GM18499 (cell line): ENCODE data around the gene MAPK6.

Experiments
- ATAC-seq: cut with Tn5 transposase; IDR thresholded peaks from one replicate; pipeline ENCODE4 v1.9.1; 2021; ENCODE audit warnings: moderate number of reproducible peaks; ENCODE audit not compliant: insufficient read depth, unreplicated experiment

MAPK6 gene

DNA sequence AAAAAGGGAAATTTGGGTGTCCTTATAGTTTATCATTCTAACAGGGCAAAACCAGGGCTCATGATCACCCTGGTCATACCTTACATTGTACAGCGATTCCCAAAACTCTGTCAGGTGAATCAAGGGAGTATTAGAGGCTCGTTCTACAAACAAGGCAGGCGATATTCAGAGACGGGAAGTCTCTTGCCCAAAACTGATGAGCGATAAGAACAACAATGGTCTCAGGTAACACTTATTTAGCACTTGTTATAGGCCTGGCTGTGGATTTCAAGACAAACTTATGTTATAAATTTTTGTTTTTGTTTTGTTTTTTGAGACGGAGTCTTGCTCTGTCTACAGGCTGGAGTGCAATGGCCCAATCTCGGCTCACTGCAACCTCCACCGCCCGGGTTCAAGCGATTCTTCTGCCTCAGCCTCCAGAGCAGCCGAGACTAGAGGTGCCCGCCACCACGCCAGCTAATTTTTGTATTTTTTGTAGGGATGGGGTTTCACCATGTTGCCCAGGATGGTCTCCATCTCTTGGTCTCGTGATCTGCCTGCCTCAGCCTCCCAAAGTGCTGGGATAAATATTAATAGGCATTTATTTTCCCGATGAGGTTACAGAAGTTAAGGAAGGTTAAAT, 80.7 kb downstream of the MAPK6 start:
- ATAC-seq: no peak

DNA sequence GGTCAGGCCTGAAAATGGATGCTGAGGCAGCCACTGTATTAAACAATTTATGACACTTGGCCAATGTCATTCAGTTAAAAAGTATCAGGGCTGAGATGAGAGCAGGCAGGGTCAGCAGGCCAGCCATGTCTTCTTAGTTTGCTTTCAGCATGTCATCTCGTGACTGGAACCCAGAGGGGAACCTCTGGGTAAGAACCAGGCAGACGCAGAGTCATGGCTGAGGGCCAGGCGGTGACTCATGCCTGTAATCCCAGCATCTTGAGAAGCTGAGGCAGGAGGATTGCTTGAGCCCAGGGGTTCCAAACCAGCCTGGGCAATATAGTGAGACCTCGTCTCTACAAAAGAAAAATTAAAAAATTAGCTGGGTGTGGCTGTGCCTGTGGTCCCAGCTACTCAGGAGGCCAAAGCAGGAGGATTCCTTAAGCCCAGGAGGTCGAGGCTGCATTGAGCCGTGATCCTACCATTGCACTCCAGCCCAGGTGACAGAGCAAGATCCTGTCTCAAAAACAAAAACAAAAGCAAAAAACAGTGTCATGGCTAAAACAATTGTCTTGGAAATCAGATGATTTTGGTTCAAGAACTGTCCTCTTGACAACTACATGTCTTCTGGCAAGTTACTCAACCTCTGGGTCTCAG, 81.9 kb downstream of the MAPK6 start:
- no peak for ATAC-seq

DNA sequence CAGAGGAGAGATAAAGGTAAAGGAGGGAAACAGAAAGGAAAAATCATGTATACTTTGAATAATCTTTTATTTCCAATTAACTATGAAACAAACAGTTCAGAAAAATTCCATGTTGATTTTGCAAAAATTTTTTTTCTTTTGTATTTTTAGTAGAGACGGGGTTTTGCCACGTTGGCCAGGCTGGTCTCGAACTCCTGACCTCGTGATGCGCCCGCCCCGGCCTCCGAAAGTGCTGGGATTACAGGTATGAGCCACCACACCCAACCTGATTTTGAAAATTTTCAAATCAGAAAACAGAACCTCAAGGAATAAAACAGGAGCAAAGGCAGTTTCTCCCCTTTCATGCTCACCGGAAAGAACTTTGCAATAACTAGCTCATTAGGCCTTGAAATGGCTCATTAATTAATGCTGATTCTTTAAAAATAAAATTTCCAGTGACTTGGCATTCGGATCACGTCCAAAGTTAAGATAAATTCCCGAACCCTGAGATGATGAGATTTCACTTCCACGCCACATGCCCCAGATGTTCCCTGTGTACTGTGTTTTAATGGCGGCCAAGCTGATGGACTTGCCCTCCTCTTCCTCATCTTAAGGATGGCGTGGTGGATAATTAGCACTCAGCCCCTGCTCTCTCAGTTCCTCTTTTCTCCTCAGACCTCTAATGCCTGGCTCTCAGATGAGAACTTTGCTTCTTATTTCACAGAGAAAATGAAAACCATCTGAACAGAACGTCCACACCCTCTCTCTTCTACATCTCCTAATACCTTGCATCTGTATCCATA, 82.7 kb downstream of the MAPK6 start:
- no peak for ATAC-seq

DNA sequence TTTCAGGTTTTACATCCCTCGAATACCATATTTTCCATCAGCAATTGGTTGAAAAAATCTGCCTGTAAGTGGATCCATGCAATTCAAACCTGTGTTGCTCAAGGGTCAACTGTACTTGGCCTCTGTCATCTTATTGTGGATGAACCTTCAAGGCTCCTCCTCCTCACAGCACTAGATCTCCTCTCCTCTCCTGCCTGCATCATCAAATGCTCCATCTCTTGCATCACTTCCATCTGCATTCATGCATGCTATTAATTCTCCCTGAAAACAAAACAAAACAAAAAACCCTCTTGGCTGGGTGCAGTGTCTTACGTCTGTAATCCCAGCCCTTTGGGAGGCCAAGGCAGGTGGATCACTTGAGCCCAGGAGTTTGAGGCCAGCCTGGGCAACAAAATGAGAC, 83.4 kb downstream of the MAPK6 start:
- no peak for ATAC-seq

DNA sequence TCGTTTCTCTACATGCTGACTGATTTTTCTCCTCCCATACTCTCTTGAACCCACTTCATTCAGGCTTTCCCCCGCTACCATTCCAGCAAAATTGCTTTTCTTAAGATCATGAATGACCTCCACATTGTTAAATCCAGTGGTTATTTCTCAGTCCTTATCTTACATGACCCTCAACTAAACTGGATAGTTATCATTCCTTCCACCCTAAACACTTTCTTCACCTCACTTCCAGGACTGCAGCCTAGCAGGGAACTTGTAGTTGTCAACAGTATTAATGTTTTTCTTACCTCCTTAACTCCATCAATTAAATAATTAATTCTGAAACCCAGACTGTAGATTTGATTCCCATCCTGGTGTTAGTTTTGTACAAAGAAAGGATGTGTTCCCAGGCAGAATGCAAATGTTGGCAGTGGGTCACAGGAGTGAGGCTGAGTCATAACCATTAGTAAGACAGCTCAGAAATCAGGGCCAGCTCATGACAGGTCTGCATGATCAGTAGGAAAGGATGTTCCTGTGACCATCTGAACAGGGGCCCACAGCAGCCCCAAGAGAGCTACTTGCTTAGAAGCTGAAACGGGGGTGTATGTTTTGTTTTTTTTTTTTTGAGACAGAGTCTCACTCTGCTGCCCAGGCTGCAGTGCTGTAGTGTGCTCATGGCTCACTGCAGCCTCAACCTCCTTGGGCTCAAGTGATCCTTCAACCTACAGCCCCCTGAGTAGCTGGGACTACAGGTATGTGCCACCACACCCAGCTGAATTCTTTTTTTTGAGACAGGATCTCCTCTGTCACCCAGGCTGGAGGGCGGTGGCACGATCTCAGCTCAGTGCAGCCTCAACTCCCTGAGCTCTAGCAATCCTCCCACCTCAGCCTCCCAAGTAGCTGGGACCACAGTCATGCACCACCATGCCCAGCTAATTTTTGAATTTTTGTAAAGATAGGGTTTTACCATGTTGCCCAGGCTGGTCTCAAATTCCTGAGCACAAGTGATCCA, 84.5 kb downstream of the MAPK6 start:
- ATAC-seq: peak; percentile 81

DNA sequence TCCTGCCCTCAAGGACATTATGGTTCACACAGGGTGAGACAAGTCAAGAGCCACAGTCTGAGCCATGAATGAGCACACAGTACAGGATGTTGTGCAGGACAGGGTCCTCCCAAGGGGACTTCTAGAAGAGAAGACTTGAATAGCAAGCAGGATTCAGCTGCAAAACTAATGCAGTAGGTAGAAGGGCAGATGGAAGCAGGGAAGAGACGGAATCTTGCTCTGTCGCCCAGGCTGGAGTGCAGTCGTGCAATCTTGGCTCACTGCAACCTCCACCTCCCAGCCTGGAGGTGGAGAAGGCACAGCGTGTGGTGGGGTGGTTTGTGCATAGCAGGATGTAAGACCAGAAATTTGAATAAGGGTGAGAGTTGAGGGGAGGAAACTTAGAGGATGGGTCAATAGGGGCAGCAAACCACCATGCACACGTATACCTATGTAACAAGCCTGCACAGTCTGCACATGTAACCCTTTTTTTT, 85.5 kb downstream of the MAPK6 start:
- ATAC-seq: no peak

DNA sequence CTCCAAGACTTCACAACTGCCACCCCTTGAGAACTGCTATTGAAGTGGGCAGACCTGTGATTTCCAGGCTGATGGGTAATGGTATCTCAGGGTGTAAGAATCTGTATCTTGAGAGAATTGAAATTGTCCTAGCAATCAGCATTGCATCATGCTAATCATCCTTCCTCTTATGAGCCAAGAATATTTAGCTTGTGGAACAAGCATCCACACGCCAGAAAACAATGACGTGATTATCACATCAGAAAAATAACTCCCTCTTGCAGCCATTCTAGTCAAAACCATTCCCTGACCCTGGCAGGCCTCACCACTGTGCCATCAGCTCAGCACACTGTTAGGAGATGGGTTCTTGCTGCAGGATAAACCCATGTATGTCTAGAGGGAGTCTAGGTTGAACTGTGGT, 86.8 kb downstream of the MAPK6 start:
- ATAC-seq: no peak

DNA sequence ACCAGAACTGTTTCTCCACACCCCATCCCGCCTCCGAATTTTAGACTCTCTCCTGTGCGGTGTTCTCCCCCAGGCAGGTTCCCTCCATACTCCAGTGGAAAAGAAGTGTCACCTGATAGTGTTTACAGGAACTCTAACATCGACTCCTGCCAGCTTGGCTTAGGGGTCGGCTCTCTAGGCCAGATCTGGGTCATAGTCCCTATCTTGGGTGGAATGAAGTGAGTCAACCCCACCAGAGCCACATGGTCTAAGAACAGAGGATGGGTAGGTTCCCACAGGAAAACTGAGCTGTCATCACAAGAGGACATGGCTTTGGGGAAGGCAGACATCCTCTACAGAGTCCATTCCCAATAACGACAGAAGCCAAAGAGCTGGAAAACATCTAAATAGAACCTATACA, 87.6 kb downstream of the MAPK6 start:
- ATAC-seq: no peak

DNA sequence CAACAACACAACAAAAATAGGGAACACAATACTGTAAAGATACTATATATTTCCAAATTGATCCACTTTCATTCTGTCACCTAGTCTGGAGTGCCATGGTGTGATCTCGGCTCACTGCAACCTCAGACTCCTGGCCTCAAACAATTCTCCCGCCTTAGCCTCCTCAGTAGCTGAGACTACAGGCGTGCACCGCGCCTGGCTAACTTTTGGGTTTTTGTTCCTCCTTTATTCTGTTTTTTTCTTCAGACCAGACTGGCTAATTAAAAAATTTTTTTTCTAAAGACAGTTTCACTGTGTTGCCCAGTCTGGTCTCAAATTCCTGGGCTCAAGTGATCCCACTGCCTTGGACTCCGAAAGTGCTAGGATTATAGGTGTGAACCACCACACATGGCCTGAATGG, 88.2 kb downstream of the MAPK6 start:
- ATAC-seq: no peak

DNA sequence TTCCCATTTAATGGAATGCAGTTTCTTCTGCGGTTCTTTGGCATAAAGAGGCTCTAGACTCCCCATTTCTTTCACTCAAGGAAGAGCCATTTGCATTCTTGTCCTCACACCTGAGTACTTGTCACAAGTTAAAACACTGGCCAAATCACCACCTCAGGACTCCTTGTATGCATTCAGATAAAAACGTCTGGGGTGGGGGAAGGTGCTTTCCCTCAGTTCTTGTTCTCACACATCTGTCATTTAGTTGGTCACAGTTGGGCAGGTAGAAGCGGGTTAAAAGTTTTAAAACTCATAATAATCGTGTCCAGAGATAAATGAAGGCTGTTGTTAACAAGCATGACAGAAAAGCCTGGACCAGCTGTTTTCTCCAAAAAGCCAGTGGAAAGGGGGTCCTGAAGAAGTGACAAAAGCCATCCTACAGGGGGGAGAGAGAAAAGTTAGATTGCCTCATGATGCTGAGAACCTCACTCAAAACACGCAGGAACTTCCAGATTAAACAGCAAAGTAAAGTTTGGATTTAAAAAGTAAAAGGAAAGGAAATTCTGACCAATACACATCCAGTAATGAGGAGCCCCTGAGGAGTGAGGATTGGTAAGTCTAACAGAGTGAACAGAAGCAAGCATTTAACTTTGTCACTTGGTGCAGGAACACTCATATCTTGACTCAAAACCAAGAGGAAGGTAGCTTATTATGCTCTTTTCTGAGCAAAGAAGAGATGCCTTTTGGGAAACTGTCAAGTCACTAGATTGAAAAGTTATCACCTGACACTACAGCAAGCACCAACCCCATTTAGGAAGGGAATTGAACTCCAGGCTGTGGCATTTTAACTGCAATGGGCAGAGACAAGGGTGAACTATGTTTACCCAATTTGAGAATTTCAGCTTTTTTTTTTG, 90.8 kb downstream of the MAPK6 start:
- ATAC-seq: no peak

DNA sequence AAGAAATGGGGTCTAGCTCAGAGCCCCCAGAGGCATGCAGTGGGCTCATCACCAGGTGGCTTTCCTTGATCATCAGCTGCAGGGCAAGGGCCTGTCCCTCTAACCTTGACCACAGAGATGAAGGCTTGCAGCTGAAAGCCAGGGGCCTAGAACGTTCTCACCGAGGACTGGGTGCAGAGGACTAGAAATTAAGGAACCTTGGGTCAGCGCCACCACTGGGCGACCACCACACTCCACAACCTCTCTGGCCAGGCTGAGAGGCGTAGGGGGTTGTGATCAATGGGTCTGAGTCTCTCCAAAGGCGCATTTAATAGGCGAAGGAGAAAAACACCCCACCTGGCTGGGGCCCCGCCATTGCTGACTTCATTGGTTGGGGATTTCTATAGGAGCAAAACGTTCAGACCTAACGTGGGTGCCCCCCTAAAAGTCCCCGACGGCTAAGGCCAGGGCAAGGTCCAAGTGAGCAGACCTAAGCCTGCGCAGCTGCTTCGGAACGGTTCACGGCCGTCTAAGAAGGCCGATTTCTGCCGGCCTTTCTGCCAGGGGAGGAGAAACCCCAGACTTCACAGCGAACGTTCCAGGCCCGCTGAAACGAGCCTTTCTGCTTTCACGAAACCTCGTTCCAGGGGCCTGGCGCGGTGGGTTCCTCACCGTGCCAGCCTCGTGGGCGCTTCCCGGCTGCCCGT, 92.6 kb downstream of the MAPK6 start:
- ATAC-seq: no peak

DNA sequence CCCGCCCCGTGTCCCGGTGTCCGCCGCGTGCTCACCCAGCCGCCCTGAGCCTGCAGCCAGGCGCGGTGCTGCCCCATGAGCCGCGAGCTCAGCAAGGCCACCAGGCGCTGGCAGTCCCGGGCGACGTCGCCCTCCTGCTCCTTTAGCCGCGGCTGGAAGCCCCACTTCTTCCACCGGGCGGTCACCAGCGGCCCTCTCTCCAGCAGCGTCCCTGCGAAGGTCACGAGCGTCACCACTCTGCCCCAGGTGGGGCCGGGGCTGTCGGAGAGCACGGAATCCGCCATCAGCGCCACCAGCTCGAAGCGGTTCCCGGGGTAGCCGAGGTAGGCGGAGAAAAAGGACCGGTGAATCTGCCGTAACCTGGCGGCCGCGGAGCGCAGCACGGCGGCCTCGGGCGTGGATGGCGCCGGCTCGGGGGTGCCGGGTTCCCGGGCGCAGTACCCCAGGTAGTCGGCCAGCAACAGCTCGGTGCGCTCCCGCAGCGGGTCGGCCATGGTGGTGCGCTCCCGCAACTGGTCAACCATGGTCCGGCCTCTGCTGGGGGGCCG, 93.3 kb downstream of the MAPK6 start:
- ATAC-seq: no peak

DNA sequence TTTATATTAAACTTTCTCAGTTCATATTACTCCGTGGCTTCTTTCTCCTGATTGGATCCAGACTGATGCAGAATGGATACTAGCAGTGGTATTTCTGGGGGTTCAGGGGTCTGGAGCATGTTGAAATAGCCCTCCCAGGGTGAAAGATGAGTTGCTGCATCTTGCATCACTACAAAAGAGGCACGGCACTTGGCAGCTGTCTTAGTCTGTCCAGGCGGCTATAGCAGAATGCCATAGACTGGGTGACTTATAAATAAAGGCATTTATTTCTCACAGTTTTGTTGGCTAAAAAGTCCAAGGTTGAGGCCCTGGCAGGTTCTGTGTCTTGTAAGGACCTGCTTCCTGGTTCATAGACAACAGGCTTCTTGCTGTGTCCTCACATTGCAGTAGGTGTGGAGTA, 94.2 kb downstream of the MAPK6 start:
- no peak for ATAC-seq

DNA sequence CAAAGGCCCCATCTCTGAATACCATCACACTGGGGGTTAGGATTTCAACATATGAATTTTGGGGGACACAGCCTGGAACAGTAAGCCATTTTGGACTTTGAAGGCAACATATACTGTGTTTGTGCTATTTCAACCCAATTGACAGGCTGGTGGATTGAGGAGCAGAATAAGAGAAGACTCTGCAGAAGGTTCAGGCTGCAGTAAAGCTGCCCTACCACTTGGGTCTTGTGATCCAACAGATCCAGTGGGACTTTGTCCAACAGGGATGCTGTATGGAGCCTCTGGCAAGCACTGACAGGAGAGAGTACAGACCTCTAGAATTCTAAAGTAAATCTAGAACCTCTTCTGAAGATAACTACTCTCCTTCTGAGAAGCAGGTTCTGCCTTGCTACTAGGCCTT, 94.7 kb downstream of the MAPK6 start:
- ATAC-seq: no peak

DNA sequence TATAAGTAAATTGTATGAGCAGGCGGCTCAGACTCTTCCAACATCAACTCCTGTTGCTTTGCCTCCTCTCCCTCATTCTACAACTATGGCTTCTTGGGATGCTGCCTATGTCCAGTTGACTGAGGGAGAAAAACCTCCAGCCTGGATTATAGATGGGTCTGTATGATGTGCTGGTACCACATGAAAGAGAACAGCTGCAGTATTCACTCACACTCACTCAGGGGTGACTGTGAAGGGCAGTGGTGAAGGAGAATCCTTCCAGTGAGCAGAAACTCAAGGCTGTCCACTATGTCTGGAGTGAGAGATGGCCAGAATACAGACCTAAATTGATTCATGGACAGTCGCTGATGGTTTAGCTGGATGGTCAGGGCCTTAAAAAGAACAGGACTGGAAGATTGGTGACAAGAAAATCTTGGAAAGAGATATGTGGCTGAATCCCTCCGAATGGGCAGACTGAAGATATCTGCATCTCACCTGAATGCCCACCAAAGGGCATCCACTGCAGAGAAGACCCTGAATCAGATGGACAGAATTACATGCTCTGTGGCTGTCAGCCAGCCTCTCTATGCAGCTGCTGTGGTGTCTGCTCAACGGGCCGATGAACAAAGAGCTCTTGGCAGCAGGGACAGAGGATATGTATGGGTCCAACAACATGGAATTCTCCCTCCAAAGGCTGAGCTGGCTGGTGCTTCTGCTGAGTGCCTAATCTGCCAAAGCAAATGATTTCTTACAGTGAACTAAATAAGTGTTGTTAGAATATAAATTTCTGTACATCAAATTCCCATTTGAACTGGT, 95.4 kb downstream of the MAPK6 start:
- ATAC-seq: no peak

DNA sequence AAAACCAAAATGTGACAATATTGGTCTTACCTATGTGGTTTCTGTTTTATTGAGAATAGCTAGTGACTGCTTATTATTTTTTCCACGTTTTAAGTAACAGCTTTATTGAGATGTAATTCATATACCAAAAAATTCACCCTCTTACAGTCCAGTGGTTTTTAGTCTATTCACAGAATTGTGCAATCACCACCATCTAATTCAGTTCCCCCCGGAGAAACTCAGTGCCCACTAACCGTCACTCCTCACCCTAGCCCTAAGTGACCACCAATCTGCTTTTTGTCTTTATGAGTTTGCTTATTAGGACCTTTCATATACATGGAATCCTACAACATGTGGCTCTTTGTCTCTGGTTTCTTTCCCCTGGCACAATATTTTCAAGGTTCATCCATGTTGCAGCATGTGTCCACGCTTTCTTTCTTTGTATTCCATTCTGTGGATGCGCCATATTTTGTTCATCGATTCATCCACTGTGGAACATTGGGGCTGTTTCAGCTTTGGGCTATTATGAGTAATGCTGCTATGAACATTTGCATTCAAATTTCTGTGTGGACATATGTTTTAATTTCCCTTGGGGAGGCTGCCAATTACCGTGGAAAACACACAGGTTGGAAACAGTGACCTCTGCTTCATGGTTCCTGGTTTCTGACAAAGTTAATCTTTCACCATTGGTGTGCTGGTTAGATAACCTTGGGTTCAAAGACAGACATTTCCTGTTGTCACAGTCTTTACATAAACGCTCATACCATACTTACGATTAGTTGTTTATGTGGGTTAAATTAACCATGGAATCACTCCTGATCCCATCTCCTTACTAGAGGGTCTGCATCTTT, 96.8 kb downstream of the MAPK6 start:
- no peak for ATAC-seq
